T-helper 1 cell treated with Interleukin-12 subunit alpha and Interleukin-12 subunit beta and Interleukin-4 antibody, amounts not matched to agents 30 ng/mL and 1 ng/mL, for 36 hours (primary cell): Measurements from ENCODE around the gene EBP. TPM values are rescaled to one million over a fixed set of nuclear protein-coding genes. Genes with fewer than 3 reads are reported as not detected.
"Not testable (repeated sequence)": the region's sequence is repeated elsewhere in the genome, so short reads cannot be mapped to it uniquely, and the experiment has no call there.

Source experiments
- intact Hi-C: fragments of 100-400 bp; cut with micrococcal nuclease; formaldehyde crosslinking; loops from one replicate; pipeline ENCODE4 v1.15.1; 2024
- total RNA-seq: library from RNA; stranded (reverse); gene quantifications from 2 replicates; pipeline ENCODE4 v1.2.3, GENCODE V29; 2022

The EBP gene
- total RNA-seq, 1 donor from 2014 or later: 227 TPM

DNA sequence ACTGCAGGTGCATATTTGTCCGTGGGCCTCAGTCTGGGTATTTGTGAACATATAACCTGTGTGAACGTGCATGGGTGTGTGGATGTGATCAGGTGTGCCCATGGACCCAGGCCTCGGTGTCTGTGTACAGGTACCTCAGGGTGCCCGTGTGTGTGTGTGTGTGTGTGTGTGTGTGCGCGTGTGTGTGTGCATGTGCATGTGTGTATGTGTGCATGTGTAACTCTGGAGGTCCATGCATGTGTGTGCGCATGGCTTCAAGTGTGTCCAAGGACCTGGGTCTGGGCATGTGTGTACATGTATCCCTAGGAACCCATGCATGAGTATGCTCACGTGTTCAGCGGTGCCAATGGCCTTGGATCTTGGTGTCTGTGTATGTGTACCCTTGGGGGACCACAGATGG lies 29.8 kb upstream of the EBP start:
- intact Hi-C loops: no loop called here

DNA sequence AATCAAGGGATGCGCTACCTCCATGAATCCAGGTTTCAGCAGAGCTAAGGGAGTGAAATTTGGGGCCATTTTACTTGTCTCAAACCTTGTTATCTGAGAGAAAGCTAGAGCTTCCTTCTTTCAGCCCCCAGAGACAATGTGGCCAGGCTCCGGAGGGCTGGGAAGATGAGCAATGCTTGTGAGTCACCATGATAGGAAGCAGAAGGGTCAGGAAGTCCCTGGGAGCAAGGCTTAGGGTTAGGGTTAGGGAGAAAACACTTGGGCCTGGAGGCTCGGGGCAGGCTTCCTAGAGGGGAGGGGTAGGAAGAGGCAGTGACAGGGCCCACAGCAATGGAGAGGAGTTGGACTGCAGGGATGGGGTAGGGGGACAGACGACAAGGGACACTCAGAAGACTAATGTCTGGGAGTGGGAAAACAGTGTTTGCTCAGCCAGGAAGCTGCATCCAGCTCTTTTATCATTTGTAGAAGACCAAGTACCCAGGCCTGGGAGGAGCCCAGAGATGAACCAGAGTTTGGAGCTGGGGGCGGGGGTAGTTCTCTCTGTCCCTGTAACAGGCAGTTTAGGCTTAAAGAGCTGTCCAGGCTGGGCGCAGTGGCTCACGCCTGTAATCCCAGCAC lies 29.2 kb upstream of the EBP start:
- intact Hi-C loops: no loop called here

- intact Hi-C loops: loop anchor here (1.0 kb wide), 1 partner anchor 411 kb away; no protein-coding TSS in a partner anchor
Measured at GRCh38 chrX:48493890-48494364, 27.7 kb upstream of the EBP start.

GRCh38 chrX:48496660-48497059 lies 24.9 kb upstream of the EBP start:
- intact Hi-C loops: no loop called here

DNA sequence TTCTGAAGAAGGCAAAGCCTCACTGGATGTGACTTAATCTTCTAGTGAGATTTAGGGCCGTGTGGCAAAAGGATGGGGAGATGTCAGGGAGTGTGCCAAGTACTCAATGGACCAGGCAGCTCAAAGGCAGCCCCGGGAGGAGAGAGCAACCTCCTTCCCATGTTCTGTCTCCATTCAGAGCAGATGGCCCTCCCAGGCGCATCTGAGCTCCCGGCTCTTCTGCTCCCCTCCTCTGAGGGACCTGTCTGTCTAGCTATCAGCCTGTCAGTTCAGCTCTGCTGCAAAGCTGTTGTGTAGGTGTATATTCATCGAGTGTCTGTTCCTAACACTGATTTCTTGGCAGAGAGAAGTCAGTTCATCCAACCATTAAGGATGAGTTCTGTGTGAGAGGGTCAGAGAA lies 23.7 kb upstream of the EBP start:
- intact Hi-C loops: no loop called here

GRCh38 chrX:48498374-48498809 lies 23.2 kb upstream of the EBP start:
- intact Hi-C loops: no loop called here

GRCh38 chrX:48504261-48504660 lies 17.3 kb upstream of the EBP start:
- intact Hi-C loops: no loop called here

GRCh38 chrX:48505481-48505880 lies 16.1 kb upstream of the EBP start:
- intact Hi-C loops: loop anchor here (5.0 kb wide), 1 partner anchor 297 kb away; the partner anchor contains the start of gene HDAC6

- intact Hi-C loops: loop anchor here (5.0 kb wide), 1 partner anchor 295 kb away; the partner anchor contains the start of gene HDAC6
Measured at GRCh38 chrX:48507246-48507645, 14.4 kb upstream of the EBP start.

GRCh38 chrX:48508400-48509244 lies 13.0 kb upstream of the EBP start, which contains the start of gene PORCN:
PORCN (plus strand) TSS chrX:48508992; CDS start chrX:48509821, 829 bp downstream.
- intact Hi-C loops: loop anchor here (1.0 to 5.0 kb wide), 5 partner anchors 13 to 294 kb away; partner anchors contain the start of genes EBP, FTSJ1, HDAC6 and RBM3

DNA sequence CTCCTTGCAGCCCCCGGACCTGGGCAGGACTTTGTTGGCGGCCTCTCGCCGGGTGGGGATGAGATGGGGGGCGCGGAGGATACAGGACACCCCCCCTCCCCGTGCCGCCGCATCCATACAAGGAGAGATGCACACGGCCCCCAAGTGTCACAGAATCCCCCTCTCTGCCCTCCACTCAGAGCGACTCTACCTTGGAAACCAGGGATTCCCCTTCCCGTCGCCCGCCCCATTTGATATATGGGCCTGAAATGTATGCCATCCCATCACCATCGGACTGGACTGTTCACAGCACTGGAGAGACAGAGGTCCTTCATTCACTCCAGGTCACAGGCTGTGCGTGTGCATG lies 12.4 kb upstream of the EBP start:
- intact Hi-C loops: loop anchor here (5.0 kb wide), 1 partner anchor 293 kb away; the partner anchor contains the start of gene HDAC6

- intact Hi-C loops: loop anchor here (5.0 kb wide), 1 partner anchor 293 kb away; the partner anchor contains the start of gene HDAC6
Measured at GRCh38 chrX:48509619-48510018, 12.0 kb upstream of the EBP start.

GRCh38 chrX:48511560-48511959 lies 10.0 kb upstream of the EBP start:
- intact Hi-C loops: no loop called here

DNA sequence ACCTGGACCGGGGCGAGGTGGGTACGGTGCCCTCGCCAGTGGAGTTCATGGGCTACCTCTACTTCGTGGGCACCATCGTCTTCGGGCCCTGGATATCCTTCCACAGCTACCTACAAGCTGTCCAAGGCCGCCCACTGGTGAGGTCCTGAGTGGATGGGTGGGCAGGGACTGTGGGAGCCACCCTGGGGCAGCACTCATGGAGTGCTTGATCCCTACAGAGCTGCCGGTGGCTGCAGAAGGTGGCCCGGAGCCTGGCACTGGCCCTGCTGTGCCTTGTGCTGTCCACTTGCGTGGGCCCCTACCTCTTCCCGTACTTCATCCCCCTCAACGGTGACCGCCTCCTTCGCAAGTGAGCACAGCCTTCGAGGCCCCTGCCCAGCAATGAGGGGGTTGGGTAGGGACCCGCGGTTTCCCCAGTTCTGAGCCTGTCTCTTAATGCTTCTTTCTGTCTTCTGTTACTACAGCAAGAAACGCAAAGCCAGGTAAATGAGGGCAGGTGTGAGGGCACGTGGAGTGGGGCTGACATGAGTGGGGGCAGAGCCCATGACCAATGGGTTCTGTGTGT lies 9.2 kb upstream of the EBP start:
- intact Hi-C loops: no loop called here

DNA sequence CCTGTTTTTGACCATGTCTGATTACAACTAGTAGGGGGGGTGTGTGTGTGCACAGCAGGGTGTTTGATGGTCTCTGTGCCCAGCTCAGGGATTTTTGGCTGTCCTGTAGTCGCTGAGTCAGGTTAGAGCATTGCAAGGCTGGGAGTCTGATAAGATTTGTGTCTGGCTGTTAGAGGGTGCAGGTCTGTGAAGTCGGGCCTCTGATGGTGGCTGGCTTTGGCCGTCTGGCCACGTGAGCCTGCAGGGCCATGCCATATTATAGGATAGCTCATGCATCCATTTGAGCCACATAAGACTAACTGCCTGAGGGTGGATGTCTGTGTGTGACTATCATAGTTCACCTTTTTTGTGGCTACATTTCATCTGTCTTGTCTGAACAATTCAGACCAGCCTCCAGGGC lies 7.9 kb upstream of the EBP start:
- intact Hi-C loops: no loop called here

DNA sequence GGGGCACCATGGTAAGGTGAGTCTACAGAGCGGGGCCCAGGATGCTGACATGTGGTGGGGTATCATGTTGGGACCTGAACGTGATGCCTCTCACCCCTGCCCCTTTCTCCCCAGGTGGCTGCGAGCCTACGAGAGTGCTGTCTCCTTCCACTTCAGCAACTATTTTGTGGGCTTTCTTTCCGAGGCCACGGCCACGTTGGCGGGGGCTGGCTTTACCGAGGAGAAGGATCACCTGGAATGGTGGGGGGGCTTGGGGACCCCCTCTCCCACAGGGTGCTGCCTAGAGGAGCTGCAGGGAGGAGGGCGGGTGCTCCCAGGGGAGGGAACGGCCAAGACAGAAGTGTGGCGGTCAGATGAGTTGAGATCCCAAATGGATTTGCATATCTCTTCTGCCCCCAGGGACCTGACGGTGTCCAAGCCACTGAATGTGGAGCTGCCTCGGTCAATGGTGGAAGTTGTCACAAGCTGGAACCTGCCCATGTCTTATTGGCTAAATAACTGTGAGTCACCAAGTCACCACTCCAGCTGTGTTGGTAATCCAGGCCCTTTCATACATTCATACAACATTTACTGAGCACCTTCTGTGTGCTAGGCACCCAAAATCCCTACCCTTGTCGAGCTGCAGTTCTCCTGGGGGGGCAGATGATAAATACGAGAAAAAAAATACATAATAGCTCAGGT lies 7.3 kb upstream of the EBP start:
- intact Hi-C loops: no loop called here

DNA sequence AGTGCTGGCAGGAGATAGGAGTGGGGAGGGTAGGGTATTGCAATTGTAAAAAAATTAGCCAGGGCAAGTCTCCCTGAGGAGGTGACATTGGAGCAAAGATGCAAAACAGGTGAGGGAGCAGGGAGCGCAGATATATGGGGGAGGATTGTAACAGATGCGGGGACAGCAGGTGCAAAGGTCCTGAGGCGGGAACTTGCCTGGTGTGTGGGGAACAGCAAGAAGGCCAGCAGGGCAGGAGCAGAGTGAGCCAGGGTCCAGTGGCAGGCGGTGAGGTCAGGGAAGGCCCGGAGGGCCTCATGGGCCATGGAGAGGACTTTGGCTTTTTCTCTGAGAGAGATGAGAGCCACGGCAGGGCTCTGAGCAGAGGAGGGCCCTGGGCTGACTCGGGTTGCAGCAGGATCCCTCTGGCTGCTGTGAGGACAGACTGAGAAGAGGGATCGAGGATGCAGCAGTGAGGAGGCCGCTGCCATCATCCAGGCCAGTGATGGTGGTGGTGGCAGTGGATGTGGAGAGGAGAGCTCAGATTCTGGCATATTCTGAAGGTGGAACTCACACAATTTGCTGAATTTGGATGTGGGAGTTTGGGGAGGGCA lies 6.6 kb upstream of the EBP start:
- intact Hi-C loops: no loop called here

DNA sequence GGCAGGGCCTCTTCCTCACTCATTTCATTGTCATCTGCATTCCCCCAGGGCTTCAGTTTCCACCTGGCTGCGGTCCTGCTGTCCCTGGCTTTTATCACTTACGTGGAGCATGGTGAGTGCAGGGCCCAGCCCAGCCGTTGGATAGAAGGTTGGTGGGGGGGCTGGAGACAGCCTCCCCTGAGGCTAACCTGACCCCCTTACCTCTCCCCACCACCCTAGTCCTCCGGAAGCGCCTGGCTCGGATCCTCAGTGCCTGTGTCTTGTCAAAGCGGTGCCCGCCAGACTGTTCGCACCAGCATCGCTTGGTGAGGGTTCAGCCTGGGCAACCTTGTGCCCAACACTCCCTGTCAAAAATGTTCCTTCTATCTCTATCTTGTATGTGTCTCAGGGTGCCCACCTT lies 5.8 kb upstream of the EBP start:
- intact Hi-C loops: no loop called here

DNA sequence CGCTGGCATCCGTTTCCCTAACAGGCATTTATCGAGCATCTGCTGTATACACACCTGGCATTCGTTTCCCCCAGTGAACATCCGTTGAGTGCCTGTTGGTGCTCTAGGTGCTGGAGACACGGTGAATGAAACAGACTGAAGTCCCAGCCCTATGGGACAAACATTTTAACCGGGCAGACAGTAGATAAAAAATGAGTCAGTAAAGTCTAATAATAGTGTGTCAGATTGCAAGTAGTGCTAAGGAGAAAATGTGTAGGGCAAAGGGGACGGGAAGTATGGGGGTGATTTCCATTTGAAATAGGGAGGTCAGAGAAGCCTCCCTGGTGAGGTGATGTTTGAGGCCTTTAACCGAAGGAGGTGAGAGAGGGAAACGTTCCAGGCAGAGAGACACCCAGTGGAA lies 5.3 kb upstream of the EBP start:
- intact Hi-C loops: no loop called here

DNA sequence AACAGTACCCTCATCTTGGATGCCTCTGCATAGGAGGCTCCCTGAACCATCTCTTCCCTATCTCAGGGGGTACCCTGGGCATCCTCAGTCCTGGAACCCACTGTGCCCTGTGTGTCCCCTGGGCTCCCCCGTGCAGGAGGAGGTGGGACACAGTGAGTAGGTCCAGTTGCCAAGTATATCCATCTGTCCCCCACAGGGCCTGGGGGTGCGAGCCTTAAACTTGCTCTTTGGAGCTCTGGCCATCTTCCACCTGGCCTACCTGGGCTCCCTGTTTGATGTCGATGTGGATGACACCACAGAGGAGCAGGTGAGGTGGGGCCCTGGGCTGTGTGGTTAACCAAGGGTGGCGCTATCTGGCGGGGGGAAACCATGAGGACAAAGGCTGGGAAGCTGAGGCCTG lies 4.6 kb upstream of the EBP start:
- intact Hi-C loops: no loop called here

GRCh38 chrX:48519481-48519880 lies 2.1 kb upstream of the EBP start:
- intact Hi-C loops: not testable (repeated sequence)
